GM10266 (cell line): ENCODE results near the gene ADPRM.
"Not testable (repeated sequence)": the region's sequence is repeated elsewhere in the genome, so short reads cannot be mapped to it uniquely, and the experiment has no call there.

Experiments
- DNase-seq: peaks from one replicate; pipeline ENCODE4 v3.0.0; 2012; ENCODE audit errors: extremely low spot score
- TF ChIP-seq, protein P1 (sequence below): IDR thresholded peaks from 2 replicates; pipeline ENCODE4 v1.5.1; 2012; ENCODE audit warnings: mild to moderate bottlenecking, low read depth; ENCODE audit not compliant: control insufficient read depth, insufficient read depth; ENCODE audit errors: missing control alignments

ADPRM gene

DNA sequence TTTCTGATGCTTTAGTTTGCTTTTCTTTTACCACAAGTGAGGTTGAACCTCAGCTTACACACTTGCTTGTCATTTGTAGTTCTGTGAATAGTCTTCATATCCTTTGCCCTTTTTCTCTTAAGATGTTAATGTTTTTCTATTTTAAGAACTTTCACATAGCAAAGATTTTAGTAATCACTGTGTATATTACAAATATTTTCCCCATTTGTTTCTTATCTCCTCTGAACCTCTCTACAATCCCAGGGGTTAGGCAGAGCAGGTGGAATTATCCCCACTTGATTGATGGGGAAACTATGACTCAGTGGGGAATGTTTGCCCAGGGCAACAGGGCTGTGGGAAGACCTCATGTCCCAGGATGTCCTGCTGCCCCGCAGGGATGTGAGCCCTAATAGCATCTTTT is 28.6 kb upstream of the ADPRM start:
- TF ChIP-seq, protein P1, sequence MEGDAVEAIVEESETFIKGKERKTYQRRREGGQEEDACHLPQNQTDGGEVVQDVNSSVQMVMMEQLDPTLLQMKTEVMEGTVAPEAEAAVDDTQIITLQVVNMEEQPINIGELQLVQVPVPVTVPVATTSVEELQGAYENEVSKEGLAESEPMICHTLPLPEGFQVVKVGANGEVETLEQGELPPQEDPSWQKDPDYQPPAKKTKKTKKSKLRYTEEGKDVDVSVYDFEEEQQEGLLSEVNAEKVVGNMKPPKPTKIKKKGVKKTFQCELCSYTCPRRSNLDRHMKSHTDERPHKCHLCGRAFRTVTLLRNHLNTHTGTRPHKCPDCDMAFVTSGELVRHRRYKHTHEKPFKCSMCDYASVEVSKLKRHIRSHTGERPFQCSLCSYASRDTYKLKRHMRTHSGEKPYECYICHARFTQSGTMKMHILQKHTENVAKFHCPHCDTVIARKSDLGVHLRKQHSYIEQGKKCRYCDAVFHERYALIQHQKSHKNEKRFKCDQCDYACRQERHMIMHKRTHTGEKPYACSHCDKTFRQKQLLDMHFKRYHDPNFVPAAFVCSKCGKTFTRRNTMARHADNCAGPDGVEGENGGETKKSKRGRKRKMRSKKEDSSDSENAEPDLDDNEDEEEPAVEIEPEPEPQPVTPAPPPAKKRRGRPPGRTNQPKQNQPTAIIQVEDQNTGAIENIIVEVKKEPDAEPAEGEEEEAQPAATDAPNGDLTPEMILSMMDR: no peak
- DNase-seq: no peak

DNA sequence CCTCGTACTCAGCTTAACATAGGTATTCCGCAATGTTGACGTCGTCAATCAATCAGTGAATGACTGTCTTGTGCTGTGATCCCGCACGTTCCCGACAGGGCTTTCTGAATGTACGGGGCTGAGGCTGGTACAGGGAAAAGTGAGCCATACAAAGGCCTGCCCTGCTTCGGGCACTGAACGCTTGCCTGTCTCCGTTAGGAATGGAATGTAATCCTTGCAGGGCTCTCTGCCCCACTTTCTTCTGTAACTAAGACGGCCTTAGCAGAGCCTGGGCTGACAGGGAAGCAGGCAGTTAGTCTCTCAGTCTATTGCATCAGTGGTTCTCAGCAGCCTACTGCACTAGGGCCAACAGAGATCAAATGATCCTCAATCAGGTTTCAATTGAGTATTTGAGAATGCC is 24.1 kb upstream of the ADPRM start:
- TF ChIP-seq, protein P1: no peak
- no peak for DNase-seq

DNA sequence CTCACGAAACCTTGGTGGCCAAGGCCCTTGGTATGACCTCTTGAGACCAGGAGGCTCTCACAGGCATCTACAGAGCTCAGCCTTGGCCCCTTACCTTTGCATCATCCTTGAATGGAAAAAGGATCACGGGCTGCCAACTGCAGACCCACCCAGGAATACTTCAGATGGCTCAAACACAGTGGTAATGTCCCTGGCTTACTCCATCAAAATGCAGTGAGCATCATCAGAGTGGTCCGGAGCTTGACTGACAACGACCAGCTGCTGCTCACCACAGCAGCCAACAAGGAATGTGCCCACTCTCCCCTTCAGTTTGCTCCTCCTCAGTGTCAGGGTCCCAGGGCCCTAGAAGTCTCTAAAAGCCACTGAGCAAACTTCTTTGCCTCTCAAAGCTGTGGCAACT is 22.7 kb upstream of the ADPRM start:
- DNase-seq: no peak
- TF ChIP-seq, protein P1: no peak

DNA sequence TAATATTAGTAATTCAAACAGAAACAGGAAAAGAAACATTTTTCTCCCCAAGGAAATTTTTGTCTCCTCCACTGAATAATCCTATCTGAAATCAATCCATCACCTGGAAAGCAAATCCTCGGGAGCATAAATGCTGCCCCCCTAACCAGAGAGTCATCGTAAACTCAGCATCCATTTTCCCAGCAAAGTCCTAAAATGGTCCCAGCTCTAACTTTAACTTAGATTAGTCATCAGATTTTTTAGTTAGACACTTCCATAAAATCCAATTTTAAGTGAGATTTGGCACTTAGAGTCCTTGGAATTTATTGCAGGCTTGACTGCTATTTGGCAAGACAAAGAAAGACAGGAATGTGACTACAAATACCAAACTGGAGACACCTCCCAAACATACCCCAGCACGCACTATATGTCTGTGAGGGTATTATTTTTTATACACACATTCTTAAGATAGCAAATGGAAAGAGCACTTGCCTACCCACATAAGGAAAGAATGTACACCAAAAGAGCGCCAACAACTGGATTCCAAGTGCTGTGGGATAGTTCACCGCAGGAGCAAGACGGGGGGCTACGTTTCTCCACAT is 15.4 kb upstream of the ADPRM start:
- no peak for DNase-seq
- TF ChIP-seq, protein P1: no peak

DNA sequence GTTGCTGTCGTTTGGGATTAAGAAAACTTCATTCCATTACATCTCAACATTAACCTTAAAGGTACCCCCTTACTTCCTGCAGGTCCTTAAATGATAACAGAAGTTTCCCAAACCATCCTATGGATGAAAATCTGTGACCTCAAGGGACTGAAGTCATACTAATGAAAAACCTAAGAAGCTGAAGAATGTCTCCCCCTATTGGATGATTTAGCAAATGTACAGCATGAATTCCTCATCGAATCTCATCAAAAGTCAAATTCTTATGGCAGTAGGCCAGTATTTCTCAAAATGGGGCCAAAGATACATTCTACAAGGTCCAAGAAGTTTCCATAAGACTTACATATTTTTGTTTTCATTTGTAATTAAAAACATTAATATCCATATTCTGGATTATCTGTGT is 13.5 kb upstream of the ADPRM start:
- TF ChIP-seq, protein P1: peak; percentile 31
- no peak for DNase-seq

DNA sequence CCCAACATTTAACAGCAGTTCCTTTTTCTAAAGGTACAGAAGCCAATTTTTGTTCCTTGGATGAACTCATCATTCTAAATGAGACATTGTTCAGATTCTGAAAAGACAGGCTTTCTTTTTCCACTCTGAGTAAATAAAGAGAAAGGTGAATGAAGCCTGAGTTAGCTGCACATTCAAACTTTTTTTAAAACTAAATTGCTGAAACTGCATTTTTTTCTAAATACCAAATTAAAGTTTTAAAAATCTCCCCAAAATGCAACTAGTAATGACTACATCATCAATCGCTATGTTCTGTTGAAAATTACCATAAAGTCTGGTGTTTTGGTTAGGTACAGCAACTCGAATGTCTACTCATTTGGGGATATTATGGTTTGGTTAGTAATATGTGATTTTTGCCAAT is 9.9 kb upstream of the ADPRM start:
- TF ChIP-seq, protein P1: no peak

DNA sequence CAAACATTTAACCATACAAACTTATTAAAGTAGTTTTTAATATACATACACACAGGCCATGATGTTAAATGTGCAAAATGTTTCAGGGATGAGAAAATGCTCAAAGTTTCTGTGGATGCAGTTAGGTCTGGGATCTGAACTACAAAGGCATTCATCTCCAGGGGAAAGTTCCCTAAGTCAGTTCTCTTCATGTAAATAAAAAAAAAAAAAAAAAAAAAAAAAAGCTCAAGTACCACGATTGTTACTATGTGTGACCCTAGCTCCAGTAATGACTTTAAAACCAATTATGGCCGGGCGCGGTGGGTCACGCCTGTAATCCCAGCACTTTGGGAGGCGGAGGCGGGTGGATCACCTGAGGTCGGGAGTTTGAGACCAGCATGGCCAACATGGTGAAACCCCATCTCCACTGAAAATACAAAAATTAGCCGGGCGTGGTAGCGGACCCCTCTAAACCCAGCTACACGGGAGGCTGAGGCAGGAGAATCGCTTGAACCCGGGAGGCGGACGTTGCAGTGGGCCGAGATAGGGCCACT is 1.5 kb upstream of the ADPRM start:
- not testable (repeated sequence) for DNase-seq

More for the DNA sequence above, 9.9 kb upstream of the ADPRM start:
- DNase-seq: no peak

DNA sequence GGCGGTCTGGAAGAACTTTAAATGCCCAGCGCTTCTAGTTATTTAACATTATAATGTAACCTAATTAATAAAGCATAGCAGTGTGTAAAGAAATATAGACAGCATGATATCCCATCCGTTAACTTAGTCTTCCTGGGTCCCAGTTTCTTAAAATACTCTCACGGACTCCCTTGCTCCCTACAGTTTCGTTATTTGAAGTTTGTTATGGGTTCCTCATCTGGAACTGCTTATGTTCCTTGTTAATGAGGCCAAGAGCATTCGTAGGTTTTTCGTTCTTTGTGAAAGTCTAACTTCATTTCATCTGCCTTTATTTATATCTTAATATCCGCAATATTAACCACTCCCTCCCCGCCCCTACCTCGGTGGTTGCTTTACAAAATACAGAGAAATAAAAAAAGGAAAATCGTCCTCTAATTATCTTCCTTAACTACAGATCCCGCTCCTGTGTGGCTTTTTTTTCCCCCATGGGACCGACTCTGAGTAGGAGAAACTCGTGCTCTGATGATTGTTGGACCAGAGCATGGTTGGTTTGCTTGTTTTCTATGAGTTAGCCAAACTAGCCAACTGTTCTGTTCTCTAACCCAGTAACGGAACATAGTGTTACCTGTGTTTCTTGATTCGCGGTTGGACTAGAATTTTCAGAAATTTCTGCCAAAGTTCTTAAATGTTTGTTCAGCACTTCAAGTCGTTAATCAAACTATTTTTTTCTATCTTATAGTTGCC is 863 bp downstream of the ADPRM start:
- peak; percentile 20 for DNase-seq
- TF ChIP-seq, protein P1: no peak
